SKM-1 (cell line): ENCODE results near the gene SLC28A1.
A peak's percentile ranks its signal among the peaks of the same experiment; 100 is the strongest.
"Not testable (repeated sequence)": the region's sequence is repeated elsewhere in the genome, so short reads cannot be mapped to it uniquely, and the experiment has no call there.

Source experiments
- DNase-seq: peaks from one replicate; lab custom pipeline; 2025; ENCODE audit not compliant: unreplicated experiment; lab: John Stamatoyannopoulos, UW

SLC28A1 gene

DNA sequence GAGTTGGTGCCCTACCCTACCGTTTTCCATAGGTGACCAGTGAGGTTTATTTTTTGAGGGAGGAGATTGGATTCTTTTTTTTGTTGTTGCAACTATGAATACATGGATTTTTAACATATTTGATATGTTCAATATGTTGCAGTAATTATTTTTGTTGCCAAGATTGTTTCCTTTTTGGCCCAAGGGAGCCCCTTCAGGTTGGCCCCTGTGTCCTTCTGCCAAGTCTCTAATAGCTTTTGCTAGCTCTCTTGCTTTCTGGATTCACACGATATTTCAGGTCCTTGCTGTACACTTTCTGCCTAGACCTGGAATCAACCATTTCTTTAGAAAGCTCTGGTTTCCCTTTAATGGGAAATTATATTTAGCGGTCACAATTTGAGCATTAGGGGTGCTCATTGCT, 22.7 kb upstream of the SLC28A1 start:
- DNase-seq: no peak

- DNase-seq: no peak
Measured at GRCh38 chr15:84862214-84862975, 22.1 kb upstream of the SLC28A1 start.

DNA sequence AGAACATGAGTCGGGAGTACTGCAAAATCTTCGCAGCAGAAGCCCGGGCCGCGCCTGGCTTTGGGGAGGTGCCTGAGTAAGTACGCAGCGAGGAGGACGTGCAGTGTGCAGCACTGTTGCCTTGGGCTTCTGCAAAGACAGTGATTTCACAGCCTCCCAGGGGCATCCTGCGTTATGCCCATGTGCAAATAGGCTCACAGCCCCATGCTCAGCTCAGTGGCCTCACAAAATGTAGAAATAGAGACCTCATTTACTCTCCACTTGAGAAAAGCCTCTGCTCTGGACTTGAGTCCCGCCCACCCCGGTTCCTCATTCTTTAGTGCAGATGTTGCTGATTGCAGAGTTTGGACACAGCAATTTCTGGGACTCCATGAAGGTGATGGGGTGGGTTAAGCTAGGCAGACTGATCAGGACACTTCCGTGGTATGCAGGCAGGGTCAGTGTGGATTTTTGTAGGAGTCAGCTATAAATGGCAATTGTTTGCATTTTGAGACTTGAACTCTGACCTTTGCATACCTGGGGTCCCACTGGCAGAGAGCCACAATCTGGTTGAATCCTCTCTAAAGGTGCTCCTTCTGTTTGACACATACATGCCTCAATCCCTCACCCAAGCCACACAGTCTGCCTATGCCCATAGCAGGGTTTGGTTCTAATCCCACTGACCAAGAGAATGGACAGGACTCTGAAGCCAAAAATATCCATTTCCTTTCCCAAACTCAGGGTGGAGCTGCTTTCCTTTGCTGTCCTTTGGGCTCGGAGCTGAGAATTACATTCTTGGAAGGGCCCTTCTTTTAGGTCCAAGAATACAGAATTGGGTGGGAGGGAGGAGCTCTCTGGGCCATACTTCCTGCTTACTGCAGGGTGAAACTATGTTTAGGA, 20.7 kb upstream of the SLC28A1 start:
- no peak for DNase-seq

- DNase-seq: no peak
Measured at GRCh38 chr15:84864444-84864795, 20.0 kb upstream of the SLC28A1 start.

- DNase-seq: no peak
Measured at GRCh38 chr15:84865074-84865569, 19.3 kb upstream of the SLC28A1 start.

GRCh38 chr15:84868037-84868880, 16.2 kb upstream of the SLC28A1 start:
- DNase-seq: no peak

DNA sequence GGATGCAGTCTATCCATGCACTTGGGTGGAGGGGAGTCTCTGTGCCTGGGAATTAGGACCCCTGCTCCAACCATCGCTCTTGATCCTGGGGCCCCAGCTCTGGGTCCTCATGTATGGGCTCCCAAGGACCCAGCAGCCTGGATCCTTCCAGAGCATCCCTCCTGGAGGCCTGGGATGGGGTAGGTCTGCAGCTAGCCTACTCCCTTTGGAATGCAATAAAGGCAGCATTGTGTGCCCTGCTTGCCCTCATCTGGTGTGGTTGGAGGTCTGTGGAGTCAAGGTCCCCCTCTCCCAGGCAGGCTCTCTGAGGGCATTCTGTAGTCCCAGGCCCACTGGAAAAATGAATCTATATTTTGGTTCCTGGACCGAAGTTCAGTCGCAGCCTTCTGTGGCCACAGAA, 15.0 kb upstream of the SLC28A1 start:
- DNase-seq: no peak

DNA sequence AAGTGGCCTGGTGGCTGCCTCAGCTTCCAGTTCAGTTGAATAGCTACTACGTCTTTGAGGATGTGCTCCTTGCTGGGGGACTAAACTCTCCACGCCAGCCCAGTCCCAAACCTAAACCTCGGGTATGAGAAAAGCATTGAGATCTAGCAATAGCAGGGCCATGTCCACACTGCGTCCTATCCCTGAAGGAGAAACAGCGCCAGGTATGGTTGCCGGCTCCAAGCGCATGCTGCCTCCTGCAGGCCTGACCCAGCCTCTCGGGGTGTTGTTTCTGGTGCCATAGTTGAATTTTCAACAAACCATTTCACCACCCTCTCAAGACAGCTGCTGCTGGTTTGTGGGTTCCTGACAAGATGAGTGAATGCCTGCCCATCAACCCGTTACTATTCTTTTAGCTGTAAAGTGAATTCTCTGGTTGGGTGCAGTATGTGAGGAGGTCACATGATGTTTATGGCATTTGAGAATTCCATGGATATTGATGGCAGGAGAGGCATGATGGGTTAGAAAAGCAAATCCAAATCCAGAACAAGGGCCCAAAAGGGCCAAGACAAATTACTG, 13.0 kb upstream of the SLC28A1 start:
- no peak for DNase-seq

DNA sequence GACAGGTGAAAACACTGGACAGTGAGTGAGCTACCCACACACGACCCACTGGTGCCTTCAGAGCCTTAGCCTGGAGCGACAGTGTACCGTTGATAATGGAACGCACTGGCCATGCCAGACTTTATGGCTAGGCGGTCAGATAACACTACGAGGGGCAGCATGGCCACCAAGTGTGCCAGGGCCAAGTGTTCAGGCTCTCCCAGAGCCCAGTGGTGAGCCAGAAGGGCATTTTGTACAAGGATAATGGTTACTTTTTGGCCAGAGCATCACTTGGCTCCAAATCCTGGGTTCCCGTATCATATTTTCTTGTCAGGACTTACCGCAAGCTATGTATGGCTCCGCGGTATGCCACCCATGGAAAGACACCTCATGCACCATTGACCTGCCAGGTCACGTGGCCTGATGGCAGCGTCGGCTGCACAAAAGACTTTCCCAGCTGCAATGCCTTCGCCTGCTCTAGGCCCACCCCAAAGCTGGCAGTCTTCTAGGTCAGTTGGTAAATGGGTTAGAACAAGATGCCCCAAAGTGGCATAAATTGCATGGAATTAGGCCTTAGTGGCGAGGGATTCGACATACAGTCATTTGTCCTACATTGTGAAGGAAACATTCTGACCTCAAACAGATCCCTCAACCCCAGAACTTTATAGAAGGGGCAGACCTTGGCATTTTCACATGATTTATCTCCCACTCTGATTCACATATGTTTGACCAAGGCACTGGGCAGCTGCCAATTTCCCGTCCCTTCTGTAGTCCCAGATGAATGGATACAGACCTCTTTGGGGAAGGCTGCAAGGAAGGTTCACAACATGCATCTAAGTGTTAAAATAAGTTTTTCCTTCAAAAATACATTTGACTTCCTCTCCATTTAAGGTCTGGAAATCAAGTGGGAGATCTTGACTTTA, 12.2 kb upstream of the SLC28A1 start:
- no peak for DNase-seq

DNA sequence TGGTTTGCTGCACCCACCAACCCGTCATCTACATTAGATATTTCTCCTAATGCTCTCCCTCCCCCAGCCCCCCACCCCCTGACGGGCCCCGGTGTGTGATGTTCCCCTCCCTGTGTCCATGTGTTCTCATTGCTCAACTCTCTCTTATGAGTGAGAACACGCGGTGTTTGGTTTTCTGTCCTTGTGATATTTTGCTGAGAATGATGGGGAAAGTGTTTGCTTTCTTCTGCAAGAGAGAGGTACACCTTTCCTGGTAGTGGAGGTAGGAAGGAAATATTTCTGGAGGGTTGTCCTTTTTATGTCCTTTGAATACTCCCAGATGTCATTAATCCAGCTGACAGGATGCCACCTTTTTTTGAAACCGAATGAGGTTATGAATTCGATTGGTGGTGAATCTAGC, 10.5 kb upstream of the SLC28A1 start:
- no peak for DNase-seq

- DNase-seq: no peak
Measured at GRCh38 chr15:84874981-84875699, 9.3 kb upstream of the SLC28A1 start.

DNA sequence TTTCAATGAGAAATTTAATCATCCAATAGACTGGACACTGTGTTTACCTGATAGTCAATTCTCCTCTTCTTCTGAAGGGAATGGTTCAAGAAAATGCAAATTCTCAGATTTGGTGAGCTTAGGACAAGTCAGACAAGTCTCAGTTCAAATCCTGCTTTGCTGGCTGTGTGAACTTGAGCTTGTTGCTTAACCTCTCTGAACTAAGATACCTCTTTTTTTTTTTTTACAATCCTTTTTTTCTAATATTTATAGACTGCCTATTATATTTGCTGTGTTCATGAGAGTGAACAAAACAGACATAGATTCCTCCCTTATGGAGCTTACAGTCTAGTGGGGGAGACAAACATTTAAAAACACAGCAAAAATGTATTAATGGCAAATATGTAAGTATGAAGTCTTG, 8.2 kb upstream of the SLC28A1 start:
- DNase-seq: no peak

DNA sequence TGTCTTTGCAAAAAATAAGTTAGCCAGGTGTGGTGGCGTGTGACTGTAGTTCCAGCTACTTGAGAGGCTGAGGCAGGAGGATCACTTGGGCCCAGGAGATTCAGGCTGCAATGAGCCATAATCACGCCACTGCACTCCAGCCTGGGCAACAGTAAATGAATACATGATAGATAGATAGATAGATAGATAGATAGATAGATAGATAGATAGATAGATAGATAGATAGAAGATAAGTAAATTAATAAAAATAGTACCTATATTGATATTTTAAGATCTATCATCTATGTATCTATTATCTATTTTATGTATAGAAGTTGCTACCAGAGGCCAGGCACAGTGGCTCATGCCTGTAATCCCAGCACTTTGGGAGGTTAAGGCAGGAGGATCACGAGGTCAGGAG, 6.8 kb upstream of the SLC28A1 start:
- not testable (repeated sequence) for DNase-seq

DNA sequence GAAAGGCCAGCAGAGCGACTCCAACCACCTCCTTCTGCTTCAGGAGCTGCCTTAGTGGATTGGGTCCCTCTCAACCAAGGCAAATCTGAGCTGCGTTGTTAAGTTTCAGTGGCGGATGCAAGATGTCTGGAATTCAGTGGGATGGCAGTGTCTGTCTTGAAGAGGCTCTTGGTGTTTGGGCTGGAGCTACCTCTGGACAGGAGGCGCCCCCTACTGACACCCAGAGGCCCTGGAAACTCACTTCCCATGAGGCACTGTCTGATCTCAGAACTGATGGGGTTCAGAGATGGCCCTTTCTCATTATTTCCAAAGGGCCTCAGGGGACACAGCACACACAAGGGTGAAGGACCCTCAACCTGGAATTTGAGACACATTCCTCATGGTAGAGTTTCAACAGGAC, 6.0 kb upstream of the SLC28A1 start:
- peak; percentile 54 for DNase-seq

DNA sequence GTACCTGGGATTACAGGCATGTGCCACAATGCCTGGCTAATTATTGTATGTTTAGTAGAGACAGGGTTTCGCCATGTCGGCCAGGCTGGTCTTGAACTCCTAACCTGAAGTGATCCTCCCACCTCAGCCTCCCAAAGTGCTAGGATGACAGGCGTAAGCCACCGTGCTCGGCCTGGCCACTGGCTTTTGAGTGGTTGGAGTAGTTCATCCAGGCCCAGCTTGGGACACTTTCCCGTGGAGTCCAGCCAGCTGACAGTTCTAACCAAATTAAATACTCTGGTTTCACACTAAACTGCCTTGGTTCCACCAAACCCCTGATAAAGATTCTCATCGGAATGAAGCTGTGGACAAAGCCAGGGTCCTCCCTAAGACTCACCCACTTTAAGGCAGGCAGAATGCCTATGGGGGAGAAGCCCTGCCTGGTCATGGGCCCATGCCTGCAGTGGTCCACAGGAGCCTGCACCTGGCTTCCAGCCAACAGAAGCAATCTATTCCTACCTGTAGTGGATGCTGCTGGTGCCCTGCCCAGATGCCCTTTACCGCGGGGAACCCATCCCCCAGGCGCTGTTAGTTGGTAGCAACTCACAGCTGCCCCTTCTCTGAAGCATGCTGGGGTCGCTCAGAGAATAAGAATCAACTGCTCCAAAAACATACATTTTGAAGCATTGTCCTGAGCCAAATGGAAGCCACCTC, 5.2 kb upstream of the SLC28A1 start:
- no peak for DNase-seq

DNA sequence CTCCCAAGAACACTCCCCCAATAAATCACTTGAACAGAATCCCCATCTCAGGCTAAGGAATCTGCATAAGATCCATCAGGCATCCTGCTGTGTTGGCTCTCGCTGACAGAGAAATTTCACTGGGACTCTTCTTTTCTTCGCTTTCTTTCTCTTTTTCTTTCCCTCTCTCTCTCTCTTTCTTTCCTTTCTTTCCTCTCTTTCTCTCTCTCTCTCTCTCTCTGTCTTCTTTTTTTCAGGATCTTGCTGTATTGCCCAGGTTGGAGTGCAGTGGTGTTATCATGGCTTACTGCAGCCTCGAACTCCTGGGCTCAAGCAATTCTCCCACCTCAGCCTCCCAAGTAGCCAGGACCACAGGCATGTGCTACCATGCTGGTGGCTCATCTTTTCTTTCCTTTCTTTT, 4.5 kb upstream of the SLC28A1 start:
- no peak for DNase-seq

DNA sequence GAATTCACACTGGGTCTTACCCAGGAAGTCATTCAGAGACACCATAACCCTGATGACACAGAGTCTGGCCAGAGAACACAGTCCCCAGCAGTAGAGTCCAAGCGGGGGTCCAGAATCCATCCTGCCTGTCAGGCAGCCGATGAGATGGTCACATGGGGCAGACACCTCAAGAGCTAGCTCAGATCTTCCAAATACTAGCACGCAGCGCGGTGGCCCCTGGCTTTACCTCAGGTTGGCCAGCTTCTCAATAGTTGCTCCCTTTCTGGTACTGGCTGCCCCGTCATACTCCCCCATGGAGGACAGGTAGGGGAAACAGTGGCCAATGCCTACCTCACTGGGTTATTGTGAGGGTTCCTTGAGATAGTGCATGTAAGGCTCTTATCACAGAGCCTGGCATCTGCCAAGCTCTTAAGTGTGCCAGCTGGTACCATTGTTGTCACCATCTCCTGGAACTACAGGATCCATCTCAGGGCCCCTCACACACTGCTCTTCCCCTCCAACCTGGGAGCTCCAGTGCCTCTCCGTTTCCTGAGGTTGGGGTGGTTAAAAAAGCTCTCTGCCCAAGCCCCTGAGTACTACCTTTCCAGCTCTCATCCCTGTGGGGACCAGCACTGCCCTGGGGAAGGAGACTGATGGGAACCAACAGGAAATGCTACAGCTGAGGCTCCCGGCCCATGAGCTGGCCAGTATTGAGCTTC, 3.5 kb upstream of the SLC28A1 start:
- no peak for DNase-seq

DNA sequence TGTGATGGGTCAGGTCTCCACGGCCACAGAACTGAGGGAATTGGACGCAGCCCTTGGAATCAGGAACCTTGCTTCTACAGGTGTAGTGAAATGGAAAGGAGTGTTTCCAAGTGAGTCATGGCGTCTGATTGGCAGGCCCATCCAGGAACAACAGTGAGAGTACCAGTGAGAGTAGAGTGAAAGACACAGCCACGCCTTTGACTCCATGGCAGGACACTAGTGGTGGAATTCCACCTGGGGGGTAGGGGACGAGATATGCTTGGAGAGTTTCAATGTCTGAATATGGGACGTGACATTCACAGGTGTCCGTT, 3.0 kb upstream of the SLC28A1 start:
- no peak for DNase-seq
